UCSD-AML1 (cell line): ENCODE measurements around the gene VWA3A.

Source experiments
- DNase-seq: peaks from one replicate; lab custom pipeline; 2025; ENCODE audit not compliant: unreplicated experiment; lab: John Stamatoyannopoulos, UW

VWA3A gene

DNA sequence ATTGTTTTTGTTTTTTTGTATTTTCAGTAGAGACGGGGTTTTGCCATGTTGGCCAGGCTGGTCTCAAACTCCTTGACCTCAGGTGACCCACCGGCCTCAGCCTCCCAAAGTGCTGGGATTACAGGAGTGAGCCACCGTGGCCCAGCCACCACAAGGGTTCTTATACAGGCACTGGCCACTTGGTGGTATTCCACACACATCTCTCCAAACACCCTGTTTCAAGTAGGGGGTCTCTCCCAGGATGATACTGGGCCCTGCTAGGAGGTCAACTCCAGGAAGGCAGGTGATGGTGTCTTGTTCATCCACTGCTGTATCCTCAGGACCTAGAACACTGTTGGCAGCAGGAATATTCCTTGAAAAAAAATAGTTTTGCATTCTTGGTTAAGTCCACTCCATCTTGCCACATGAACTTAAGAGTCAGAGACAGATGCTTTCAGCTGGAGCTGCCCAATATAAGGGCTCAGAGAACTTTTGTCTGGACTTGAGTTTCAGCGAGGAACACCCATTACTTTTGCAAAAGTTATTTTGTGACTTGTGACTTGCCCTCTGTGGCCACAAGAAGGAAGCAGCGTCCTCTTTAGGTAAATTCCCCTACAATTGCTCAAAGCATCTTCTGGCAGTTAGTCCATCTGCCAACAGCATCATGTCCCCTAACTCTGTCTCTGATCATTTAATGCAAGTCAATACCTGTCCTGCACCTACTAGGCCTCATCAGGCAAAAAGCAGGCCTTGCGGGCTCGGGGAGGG is 106.4 kb downstream of the VWA3A start:
- DNase-seq = no peak

- no peak for DNase-seq
These were observed 109.9 kb downstream of the VWA3A start for GRCh38 chr16:22202261-22202637.

- DNase-seq = no peak
These were observed 110.8 kb downstream of the VWA3A start for GRCh38 chr16:22203091-22203490.

DNA sequence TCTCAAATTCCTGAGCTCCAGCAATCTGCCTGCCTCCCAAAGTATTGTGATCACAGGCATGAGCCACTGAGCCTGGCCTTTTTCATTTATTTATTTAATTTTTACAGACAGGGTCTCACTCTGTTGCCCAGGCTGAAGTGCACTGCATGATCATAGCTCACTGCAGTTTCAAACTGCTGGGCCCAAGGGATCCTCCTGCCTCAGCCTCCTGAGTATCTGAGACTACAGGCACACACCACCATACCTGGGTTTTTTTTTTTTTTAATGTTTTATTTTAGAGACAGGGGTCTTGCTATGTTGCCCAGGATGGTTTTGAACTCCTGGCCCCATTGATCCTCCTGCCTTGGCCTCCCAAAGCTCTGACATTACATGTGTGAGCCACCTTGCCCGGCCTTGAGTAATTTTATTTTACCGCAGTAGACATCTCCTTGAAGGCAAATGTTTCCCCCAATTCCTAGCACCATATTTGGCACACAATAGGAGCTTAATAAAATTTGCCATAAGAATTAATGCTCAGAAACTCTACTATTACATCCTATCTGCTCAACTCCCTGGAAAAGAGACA is 111.8 kb downstream of the VWA3A start:
- DNase-seq = no peak

DNA sequence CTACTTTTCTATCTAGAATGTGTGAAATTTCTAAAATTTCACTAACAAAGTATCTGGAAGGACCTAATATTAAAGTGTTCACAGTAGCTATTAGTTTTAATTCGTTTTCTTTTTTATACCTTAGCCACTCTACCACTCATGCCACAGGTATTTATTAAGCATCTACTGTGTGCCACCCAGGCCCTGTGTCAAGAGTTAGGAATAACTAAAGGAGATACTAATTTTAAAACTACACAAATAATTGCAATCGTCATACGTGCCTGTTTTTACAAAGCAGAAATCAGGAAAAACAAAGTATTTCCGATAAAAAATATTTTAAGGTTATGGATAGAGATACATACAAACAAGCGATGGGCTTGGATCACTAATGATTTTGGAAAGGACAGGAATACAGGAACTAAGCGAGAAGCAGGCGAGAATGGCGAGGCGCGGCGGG is 113.3 kb downstream of the VWA3A start:
- no peak for DNase-seq

DNA sequence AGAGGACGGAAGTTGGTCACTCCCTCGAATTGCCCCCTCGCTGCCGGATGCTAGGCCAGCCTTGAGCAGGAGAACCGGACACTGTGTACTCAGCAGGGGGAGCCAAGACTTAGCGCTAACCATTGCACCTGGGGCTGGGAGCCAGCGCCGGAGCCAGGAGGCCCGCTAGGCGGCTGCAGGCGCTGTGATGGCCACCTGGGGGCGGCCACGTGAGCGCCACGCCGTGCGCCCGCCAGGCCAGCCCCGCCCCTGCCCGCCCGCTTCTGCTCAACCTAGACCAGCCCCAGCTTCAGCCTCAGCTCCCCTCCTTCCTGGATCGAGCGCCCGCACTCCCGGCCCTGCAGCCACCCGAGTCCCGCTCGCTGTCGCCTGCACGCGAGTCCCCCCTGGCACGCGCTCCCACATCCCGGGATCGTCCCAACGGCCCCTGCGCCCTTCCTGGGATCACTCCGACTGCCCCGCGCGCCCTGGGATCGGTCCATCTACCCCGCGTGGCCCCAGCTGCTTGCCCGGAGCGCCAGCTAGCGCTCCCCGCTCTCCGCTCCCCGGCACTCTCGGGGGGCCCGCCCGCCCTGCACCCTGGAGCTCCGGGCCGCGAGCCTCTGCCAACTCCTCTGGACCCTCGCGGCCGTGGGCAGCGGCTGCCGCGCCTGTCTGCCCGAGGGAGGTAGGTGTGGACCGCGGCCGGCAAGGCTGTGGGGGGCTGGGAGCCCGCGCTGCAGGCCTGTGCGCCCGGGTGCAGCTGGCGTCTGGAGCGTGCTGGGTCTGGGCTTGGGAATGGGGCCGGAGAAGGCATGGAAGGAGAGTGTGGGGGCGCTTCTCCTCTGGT is 113.9 kb downstream of the VWA3A start, which contains the start of gene EEF2K:
Gene EEF2K (plus strand): TSS at position 266 of the 829 bp plus-strand sequence. CDS start 19,452 bp downstream, outside the sequence.
- DNase-seq = peak; percentile 95
